ENCODE results near the gene DPH3. TPM values are rescaled to one million over a fixed set of nuclear protein-coding genes. Genes with fewer than 3 reads are reported as not detected.

The DPH3 gene
- total RNA-seq: 23.2 TPM

GRCh38 chr3:16264708-16265454 lies at the start of gene DPH3, which contains the start of gene OXNAD1:
DPH3 (minus strand) TSS chr3:16264943; CDS start chr3:16264876, 67 bp downstream.
OXNAD1 (plus strand) TSS chr3:16265212; CDS start chr3:16270953, 5,741 bp downstream.

Other genes starting within 250 kb of the DPH3 start
- gene GALNT15, start 90.3 kb downstream of the DPH3 start, total RNA-seq: 12.4 TPM
- 27.4 TPM for gene OXNAD1, start 269 bp upstream of the DPH3 start, total RNA-seq
- gene RFTN1, start 248.8 kb upstream of the DPH3 start, total RNA-seq: 44.2 TPM